Activated CD8-positive, alpha-beta memory T cell treated with anti-CD3 and anti-CD28 coated beads, Interleukin-2, amount 50 U/mL, for 24 hours (primary cell): ENCODE measurements around the gene AGPAT3.
A peak's percentile ranks its signal among the peaks of the same experiment; 100 is the strongest.

Source experiments
- DNase-seq: peaks from one replicate; pipeline ENCODE4 v3.0.0-alpha.2; 2020; ENCODE audit errors: extremely low read depth

Gene AGPAT3

GRCh38 chr21:43974791-43975468, 109.9 kb downstream of the AGPAT3 start:
- no peak for DNase-seq

GRCh38 chr21:43975469-43976098, 110.6 kb downstream of the AGPAT3 start:
- peak; percentile 55 for DNase-seq

DNA sequence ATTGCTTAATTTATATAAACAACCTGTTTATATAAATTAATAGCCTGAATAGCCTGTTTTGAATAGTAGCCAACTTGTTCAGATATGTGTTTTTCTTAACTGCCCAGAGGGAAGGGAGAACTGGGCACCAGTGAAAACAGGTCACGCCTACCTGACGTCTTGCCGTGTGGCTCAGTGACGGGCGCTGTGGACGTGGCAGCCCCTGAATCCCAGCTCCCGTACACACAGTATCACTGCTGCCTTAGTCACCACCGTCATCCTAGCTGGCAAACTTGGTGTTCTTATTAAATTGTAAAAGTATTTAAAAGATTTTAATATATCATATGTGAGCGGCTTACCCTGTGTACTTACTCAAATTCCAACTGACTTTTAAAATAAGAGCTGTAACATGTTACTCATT, 111.6 kb downstream of the AGPAT3 start:
- DNase-seq: no peak

DNA sequence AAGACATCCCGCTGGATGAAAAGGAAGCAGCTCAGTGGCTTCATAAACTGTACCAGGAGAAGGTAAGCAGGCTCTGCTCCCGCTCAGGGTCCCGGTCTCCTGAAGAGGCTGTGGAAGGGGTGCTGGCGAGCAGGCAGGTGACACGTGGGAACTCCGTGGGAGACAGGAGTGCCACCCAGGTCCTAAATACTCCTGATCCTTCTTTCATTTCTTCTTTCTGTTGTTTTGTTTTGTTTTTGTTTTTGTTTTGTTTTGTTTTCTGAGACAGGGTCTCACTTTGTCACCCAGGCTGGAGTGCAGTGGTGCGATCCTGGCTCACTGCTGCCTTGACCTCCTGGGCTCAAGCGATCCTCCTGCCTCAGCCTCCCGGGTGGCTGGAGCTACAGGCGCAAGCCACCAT, 113.0 kb downstream of the AGPAT3 start:
- DNase-seq: no peak

DNA sequence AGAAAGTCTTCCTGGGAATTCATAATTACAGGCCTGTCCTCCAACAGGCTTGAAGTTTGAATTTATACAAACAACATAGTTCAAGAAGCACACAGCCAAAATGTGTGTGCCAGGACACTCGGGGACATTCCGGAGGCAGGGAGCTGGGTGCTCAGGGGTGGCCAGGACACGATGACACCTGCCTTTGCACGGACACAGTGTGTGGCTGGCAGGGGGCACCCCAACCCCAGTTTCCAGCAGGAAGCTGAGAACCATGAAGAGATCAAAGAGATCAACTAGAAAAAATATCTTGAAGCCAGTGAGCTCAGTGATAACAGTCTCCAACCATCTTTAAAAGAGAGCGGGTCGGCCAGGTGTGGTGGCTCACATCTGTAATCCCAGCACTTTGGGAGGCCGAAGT, 114.6 kb downstream of the AGPAT3 start:
- DNase-seq: no peak

GRCh38 chr21:43981151-43981870, 116.3 kb downstream of the AGPAT3 start:
- DNase-seq: no peak

GRCh38 chr21:43981871-43982210, 116.8 kb downstream of the AGPAT3 start:
- no peak for DNase-seq

- no peak for DNase-seq
These were observed 117.6 kb downstream of the AGPAT3 start for GRCh38 chr21:43982489-43983078.

- no peak for DNase-seq
These were observed 118.4 kb downstream of the AGPAT3 start for GRCh38 chr21:43983390-43983789.

- DNase-seq: no peak
These were observed 118.9 kb downstream of the AGPAT3 start for GRCh38 chr21:43983860-43984420.

DNA sequence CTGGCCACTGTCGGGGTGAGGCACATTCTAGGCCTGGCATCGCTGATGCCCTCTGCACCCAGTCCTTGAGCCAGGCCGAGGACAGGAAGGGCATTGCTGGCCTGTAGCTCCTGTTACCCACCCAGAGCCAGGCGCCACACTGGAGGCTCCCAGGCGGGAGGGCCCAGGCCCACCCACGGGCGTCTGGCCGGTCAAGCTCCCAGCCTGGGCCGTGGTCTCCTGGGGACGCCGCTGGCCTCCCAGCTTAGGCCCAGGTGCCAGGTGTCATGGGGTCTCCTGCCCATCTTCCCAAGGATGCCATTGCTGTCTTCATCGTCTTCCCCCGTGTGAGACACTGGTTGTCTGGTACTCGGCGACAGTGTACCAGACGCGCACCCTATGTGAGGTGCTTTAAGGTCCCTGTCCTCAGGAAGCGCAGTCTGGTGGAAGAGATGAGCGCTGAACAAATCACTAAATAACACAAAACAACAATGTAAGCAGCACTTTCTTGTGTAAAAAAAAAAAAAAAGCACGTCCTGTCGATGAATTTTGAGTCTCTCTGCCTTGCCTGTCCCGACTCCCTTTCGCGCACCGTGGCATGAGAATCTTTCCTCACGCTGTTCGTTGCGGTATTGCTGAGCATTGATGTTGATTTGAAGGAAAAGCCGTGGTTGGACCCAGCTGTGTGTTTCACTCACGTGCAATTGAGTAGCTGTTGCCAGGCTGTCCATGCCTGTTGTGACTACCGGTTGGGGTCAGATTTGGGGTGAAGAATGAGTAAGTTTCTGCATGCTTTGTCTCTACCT, 120.1 kb downstream of the AGPAT3 start:
- DNase-seq: no peak

GRCh38 chr21:43985690-43986251, 120.7 kb downstream of the AGPAT3 start:
- DNase-seq: no peak

DNA sequence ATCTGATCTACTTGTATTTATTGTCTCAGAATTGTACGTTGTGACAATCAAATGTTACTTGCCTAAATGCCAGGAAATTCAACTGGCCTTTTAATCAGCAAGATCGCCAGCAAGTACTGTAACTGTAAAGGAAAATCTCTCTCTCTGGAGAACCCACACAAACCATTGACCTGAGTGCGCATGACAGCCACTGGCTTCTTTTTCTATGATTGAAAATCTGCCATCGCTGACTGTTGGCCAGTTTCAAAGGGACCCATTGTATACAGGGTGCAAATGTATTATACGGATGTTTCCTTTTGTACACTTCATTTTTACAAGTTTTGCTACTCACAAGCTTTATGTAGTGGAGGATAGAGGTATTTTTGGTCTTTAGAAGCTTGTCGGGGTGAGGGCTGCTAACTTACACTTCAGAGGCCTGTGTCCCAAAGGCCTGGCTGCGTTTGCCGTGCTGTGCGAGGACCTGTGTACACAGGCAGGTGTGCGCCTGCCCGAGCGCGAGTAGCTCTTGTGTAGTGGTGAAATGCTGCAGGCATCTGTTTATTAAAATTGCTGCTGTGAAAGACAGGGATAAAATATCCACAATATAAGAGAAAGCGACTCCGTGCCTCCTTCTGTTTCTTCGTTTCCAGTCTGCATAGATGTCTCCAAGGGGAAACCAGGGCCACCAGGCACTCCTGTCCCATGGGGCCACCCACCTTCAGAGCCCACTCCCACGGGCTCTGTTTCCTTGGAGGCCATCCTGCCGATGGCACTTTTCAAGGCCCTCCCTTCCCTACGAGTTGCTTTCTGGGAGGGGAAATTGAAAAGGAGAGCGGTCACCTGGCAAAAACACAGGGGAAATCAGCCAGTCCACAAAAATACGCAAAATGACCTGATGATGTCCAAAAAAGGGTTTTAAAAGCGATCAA, 121.8 kb downstream of the AGPAT3 start:
- no peak for DNase-seq

GRCh38 chr21:43987509-43987908, 122.5 kb downstream of the AGPAT3 start:
- DNase-seq: no peak

GRCh38 chr21:43988016-43988415, 123.0 kb downstream of the AGPAT3 start:
- DNase-seq: no peak

DNA sequence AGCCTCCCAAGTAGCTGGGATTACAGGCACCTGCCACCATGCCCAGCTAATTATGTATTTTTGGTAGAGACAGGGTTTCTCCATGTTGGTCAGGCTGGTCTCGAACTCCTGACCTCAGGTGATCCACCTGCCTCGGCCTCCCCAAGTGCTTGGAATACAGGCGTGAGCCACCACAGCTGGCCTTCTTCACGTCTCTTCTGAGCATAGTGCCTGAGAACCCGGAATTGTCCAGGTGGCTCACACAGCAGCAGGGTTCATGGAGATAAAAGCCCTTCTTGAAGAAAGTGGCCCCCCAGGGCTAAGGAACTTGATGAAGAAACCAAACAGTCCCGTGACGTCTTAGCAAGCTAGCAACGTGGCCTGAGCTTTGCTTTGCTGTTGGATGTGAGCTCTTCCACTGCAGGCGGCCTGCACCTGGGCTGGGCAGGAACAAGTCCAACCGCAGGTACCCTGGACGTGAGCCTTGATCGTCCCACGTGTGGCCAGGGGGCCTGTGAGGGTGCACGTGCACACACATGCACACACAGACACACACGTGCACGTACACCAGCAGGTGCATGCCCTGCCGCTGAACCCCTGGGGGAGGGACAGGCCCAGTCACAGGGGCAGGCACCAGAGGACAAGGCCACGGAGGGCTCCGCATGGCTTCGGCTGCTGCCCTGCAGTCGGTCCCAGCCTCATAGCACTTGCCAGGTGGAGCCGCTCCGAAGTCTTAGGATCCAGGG, 123.6 kb downstream of the AGPAT3 start:
- no peak for DNase-seq

DNA sequence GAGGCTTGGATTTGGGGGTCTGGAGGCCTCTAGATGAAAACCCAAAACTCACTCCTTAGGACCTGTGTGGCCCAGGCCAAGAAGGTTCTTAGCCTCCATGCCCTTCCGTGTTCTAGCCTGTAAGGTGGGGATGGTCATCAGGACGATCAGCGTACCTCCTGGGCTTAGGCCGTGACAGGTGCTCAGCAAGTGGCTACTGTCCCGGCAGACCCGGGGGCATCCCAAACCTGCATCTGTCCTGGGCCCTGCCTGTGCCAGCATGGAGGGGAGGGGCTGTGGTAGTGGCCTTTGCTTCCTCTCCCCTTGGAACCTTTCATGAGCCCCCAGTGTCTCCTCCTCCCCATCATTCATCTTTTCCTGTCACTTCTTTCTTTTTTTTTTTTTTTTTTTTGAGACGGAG, 124.4 kb downstream of the AGPAT3 start:
- DNase-seq: no peak

GRCh38 chr21:43991447-43991991, 126.5 kb downstream of the AGPAT3 start:
- DNase-seq: no peak

GRCh38 chr21:43992121-43992520, 127.1 kb downstream of the AGPAT3 start:
- no peak for DNase-seq
